IPS-18a (cell line): ENCODE data around the gene NARS2.
"Not testable (repeated sequence)": the region's sequence is repeated elsewhere in the genome, so short reads cannot be mapped to it uniquely, and the experiment has no call there.

Source experiments
- H3K27ac ChIP-seq: one replicate; pipeline ENCODE4 v1.5.1; 2013; ENCODE audit warnings: low read length
- H3K27me3 ChIP-seq: one replicate; pipeline ENCODE4 v1.6.1; 2013; ENCODE audit warnings: mild to moderate bottlenecking, low read length; ENCODE audit not compliant: control insufficient read depth, insufficient read depth
- H3K36me3 ChIP-seq: one replicate; pipeline ENCODE4 v1.6.1; 2013; ENCODE audit warnings: low read depth, low read length; ENCODE audit not compliant: control insufficient read depth
- H3K4me1 ChIP-seq: one replicate; pipeline ENCODE4 v1.6.1; 2013; ENCODE audit warnings: low read depth, low read length; ENCODE audit not compliant: control insufficient read depth
- H3K4me3 ChIP-seq: one replicate; pipeline ENCODE4 v1.5.1; 2013; ENCODE audit warnings: low read length
- H3K9ac ChIP-seq: one replicate; pipeline ENCODE4 v1.6.1; 2013; ENCODE audit warnings: mild to moderate bottlenecking, low read length, moderate library complexity
- H3K9me3 ChIP-seq: one replicate; pipeline ENCODE4 v1.6.1; 2013; ENCODE audit warnings: low read depth, low read length; ENCODE audit not compliant: control insufficient read depth

The NARS2 gene

DNA sequence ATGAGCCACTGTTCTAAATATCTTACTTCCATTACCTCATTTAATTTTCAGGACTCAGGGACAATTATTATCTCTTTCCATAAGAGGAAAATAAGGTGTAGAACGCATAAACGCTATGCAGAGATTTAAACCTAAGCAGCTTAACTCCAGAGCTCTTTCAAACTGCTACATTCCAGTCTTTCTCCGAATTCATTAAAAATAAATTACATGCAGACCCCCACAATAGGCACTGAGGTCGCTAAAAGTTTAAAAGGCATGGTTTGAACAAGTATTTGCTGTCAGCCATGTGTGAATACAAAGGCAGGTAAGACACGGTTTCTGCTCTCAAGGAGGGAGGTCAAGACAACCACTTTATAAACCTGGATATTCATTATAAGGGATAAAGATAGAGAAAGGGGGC is 983 bp downstream of the NARS2 start:
- H3K9me3 ChIP-seq, result no peaks in the 10 kb centered on the region
- H3K9ac ChIP-seq, result peak overlapping the region; percentile 80
- peak overlapping the region; percentile 87 for H3K4me3 ChIP-seq
- H3K27ac ChIP-seq, result no peak overlapping the region
- peaks cover 12% of the 10 kb centered on the region for H3K36me3 ChIP-seq
- H3K27me3 ChIP-seq, result no peaks in the 10 kb centered on the region
- peaks cover 9% of the 10 kb centered on the region for H3K4me1 ChIP-seq

DNA sequence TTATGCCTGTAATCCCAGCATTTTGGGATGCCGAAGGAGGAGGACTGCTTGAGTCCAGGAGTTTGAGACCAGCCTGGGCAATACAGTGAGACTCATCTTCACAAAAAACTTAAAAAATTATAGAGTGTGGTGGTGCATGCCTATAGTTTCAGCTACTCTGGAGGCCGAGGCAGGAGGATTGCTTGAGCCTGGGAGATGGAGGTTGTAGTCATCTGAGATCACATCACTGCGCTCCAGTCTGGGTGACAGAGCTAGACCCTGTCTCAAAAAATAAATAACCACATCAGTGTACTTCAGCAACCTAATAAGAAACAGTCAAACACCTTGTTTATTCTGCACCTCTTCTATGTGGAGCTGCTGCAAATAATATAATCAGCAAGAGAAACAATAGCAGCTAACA is 1.4 kb downstream of the NARS2 start:
- H3K9ac ChIP-seq, result peak overlapping the region; percentile 80
- H3K4me1 ChIP-seq, result peaks cover 9% of the 10 kb centered on the region
- H3K36me3 ChIP-seq, result peaks cover 15% of the 10 kb centered on the region
- H3K4me3 ChIP-seq, result peak overlapping the region; percentile 87
- no peaks in the 10 kb centered on the region for H3K9me3 ChIP-seq
- H3K27ac ChIP-seq, result no peak overlapping the region
- no peaks in the 10 kb centered on the region for H3K27me3 ChIP-seq

DNA sequence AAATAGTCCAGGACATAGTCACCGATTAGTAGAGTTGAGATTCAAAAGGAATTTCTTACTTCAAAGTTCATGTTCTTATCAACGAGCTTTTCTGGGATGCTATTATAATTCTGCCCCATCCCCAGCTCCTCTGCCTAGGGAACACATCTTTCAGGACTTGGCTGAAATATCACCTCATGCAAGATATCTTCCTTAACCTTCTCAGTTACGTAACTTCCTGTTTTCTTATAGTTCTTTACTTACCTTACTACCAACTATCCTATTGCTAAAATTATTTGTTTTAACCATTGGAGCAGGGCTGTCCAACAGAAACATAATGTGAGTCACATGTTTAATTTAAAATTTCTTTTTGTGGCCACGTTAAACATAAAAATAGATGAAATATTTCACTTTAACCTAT is 2.3 kb downstream of the NARS2 start:
- Histone ChIP-seq H3K4me1 (peaks cover 9% of the 10 kb centered on the region), H3K4me3 (no peak overlapping the region), H3K36me3 (peaks cover 24% of the 10 kb centered on the region), H3K9me3 (no peaks in the 10 kb centered on the region), H3K27me3 (no peaks in the 10 kb centered on the region), H3K27ac (no peak overlapping the region), H3K9ac (no peak overlapping the region)

DNA sequence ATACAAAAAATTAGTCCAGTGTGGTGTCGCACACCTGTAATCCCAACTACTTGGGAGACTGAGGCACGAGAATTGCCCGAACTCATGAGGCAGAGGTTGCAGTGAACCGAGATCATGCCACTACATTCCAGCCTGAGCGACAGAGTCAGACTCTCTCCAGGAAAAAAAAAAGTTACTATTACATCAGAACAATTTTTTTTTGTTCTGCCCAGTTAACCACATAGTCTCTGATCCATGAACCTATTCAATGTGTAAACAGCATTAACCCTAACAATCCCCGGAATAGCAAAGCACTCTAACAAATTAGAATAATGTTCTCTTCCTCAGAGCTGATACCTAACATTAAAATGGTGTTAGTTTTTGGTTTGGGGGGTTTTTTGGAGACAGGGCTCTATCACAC is 4.6 kb downstream of the NARS2 start:
- Histone ChIP-seq H3K27me3 (no peaks in the 10 kb centered on the region), H3K4me1 (peaks cover 9% of the 10 kb centered on the region), H3K36me3 (peaks cover 46% of the 10 kb centered on the region), H3K9ac (no peak overlapping the region), H3K4me3 (no peak overlapping the region), H3K27ac (no peak overlapping the region), H3K9me3 (no peaks in the 10 kb centered on the region)

GRCh38 chr11:78567209-78567608 is 7.5 kb downstream of the NARS2 start:
- Histone ChIP-seq H3K27me3 (no peaks in the 10 kb centered on the region), H3K4me3 (no peak overlapping the region), H3K9me3 (no peaks in the 10 kb centered on the region), H3K9ac (no peak overlapping the region), H3K27ac (no peak overlapping the region), H3K4me1 (no peaks in the 10 kb centered on the region), H3K36me3 (peaks cover 50% of the 10 kb centered on the region)

DNA sequence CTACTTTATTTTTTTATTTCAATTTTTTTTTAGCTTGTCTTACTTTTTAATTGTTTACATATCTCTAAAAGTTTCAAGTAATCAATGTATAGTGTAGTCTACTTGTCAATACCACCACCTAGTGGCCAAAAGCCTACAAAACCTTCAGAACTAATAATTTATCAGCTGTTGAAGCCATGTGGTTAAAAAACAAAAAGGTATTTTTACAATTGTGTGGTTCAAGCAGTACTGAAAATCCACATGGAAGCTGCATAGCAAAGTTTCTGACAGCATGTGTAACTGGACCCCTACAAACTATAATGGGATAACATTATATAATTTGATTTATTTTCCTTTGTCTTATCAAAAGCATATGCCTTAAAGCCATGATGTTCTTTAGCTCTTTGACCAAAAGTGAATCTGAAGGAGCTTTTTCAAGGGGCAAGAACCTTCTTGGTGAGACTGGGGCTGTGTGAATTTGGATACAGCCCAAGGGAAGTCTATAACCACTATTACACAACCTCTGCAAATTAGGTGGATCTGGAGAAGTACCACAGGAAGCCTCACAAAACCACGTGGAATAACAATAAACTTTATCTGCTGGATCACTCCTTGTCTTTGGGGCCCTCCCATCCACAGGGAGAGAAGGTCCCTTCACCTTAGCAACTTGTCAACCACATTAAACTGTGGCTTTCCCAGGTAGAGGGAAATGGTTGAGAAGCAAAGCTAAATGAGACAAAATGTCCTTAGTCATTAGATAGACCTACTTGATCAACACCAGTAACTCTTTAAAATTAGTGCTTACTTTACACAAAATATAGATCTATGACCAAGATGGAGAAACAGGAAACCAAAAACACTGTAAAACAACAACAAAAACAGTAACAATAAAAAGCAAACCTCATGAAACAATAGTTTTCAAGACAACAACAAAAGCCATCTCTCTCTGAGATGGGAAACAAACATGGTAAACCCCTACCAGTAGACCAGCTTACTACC is 9.9 kb downstream of the NARS2 start:
- no peaks in the 10 kb centered on the region for H3K27me3 ChIP-seq
- no peaks in the 10 kb centered on the region for H3K4me1 ChIP-seq
- H3K27ac ChIP-seq, result no peak overlapping the region
- H3K9me3 ChIP-seq, result no peaks in the 10 kb centered on the region
- H3K4me3 ChIP-seq, result no peak overlapping the region
- peaks cover 42% of the 10 kb centered on the region for H3K36me3 ChIP-seq
- no peak overlapping the region for H3K9ac ChIP-seq

DNA sequence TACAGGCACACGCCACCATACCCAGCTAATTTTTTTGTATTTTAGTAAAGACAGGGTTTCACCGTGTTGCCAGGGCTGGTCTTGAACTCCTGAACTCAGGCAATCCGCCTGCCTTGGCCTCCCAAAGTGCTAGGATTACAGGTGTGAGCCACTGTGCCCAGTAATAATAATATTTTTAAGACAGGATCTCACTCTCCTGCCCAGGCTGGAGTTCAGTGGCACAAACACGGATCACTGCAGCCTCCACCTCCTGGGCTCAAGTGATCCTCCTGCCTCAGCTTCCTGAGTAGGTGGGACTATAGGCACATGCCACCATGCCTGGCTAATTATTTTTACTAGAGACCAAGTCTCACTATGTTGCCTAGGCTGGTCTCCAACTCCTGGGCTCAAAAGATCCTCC is 10.6 kb downstream of the NARS2 start:
- not testable (repeated sequence) for H3K9ac ChIP-seq, H3K27me3 ChIP-seq, H3K4me1 ChIP-seq, H3K9me3 ChIP-seq, H3K27ac ChIP-seq, H3K4me3 ChIP-seq
- peaks cover 42% of the 10 kb centered on the region for H3K36me3 ChIP-seq

GRCh38 chr11:78563090-78563489 is 11.6 kb downstream of the NARS2 start:
- H3K4me3 ChIP-seq, H3K27ac ChIP-seq, H3K9me3 ChIP-seq, H3K27me3 ChIP-seq, H3K4me1 ChIP-seq, H3K9ac ChIP-seq: not testable (repeated sequence)
- H3K36me3 ChIP-seq, result peaks cover 37% of the 10 kb centered on the region

- no peak overlapping the region for H3K4me3 ChIP-seq
- no peaks in the 10 kb centered on the region for H3K27me3 ChIP-seq
- H3K4me1 ChIP-seq, result peaks cover 8% of the 10 kb centered on the region
- H3K36me3 ChIP-seq, result peaks cover 30% of the 10 kb centered on the region
- no peak overlapping the region for H3K27ac ChIP-seq
- no peaks in the 10 kb centered on the region for H3K9me3 ChIP-seq
- no peak overlapping the region for H3K9ac ChIP-seq
These were observed 12.3 kb downstream of the NARS2 start for GRCh38 chr11:78562398-78562797.

DNA sequence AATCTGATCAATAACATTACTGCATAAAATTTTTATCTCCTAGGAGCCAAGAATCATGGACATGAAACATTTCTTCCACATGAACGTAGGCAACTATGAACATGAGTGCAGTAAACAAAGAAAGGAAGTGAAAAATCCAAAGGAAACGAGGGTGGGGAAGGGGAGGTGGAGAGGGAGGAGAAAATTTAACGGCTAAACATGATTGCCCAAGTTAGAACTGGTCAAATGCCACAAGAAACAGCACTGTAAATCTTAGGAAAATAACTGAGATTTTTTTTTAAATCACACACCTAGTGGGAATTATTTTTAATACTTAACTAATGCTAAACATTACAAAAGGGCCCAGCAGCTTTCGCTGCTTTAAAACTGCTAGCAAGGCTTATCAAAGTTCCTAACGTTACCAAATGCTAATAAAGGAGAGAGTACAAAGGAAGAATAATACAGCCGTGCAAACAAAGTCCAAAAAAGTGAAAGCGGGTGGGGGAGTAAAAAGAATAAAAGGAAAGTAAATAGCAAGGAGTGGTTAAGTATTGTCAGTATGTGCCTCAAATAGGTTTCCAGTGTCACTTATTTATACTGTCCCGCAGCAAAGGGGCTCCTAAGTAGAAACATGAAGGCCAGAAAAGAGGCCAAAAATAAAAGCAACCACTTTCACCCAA is 13.7 kb downstream of the NARS2 start:
- H3K9me3 ChIP-seq, result no peaks in the 10 kb centered on the region
- H3K9ac ChIP-seq, result no peak overlapping the region
- H3K4me3 ChIP-seq, result no peak overlapping the region
- no peaks in the 10 kb centered on the region for H3K27me3 ChIP-seq
- H3K4me1 ChIP-seq, result peaks cover 12% of the 10 kb centered on the region
- peaks cover 17% of the 10 kb centered on the region for H3K36me3 ChIP-seq
- no peak overlapping the region for H3K27ac ChIP-seq

GRCh38 chr11:78560153-78560552 is 14.5 kb downstream of the NARS2 start:
- H3K4me3 ChIP-seq, result no peak overlapping the region
- H3K27me3 ChIP-seq, result no peaks in the 10 kb centered on the region
- H3K9me3 ChIP-seq, result no peaks in the 10 kb centered on the region
- H3K9ac ChIP-seq, result no peak overlapping the region
- no peak overlapping the region for H3K27ac ChIP-seq
- H3K4me1 ChIP-seq, result peaks cover 12% of the 10 kb centered on the region
- peaks cover 9% of the 10 kb centered on the region for H3K36me3 ChIP-seq
